Activated CD4-positive, alpha-beta memory T cell treated with anti-CD3 and anti-CD28 coated beads, Interleukin-2, amount 10 ng/mL, durations not matched to agents 7 days and 5 days (primary cell): Measurements from ENCODE around the gene FNDC3B. TPM values are rescaled to one million over a fixed set of nuclear protein-coding genes. Genes with fewer than 3 reads are reported as not detected.

Experiments
- CTCF ChIA-PET: fragments of 350-600 bp; sonication (Branson Sonifier 250); formaldehyde crosslinking; loops from one replicate; lab custom pipeline; 2021; ENCODE audit warnings: antibody characterized with exemption, inconsistent platforms; lab: Charles Lee
- POLR2A ChIA-PET: fragments of 350-600 bp; sonication (Branson Sonifier 250); formaldehyde crosslinking; loops from one replicate; lab custom pipeline; 2021; ENCODE audit warnings: antibody characterized with exemption; lab: Charles Lee
- DNase-seq: peaks from one replicate; pipeline ENCODE4 v3.0.0-alpha.2; 2020
- H3K27ac Mint-ChIP-seq: one replicate; pipeline ENCODE4 v1.8.0; 2021; ENCODE audit warnings: mild to moderate bottlenecking, mixed read lengths
- H3K27me3 Mint-ChIP-seq: one replicate; pipeline ENCODE4 v1.8.0; 2021; ENCODE audit warnings: mixed read lengths
- H3K36me3 Mint-ChIP-seq: one replicate; pipeline ENCODE4 v1.8.0; 2021; ENCODE audit warnings: low read depth, mixed read lengths
- H3K4me1 Mint-ChIP-seq: one replicate; pipeline ENCODE4 v1.8.0; 2021; ENCODE audit warnings: mixed read lengths
- H3K4me3 Mint-ChIP-seq: one replicate; pipeline ENCODE4 v1.8.0; 2021; ENCODE audit warnings: mild to moderate bottlenecking, mixed read lengths
- H3K9me3 Mint-ChIP-seq: one replicate; pipeline ENCODE4 v1.8.0; 2021; ENCODE audit warnings: mixed read lengths
- total RNA-seq, 2 experiments: library from RNA; stranded (reverse); gene quantifications; one replicate each; pipeline ENCODE4 v1.2.3, GENCODE V29; 2021

The FNDC3B gene
- total RNA-seq, 2 experiments from 2014 or later: 21.6 to 21.8 TPM

DNA sequence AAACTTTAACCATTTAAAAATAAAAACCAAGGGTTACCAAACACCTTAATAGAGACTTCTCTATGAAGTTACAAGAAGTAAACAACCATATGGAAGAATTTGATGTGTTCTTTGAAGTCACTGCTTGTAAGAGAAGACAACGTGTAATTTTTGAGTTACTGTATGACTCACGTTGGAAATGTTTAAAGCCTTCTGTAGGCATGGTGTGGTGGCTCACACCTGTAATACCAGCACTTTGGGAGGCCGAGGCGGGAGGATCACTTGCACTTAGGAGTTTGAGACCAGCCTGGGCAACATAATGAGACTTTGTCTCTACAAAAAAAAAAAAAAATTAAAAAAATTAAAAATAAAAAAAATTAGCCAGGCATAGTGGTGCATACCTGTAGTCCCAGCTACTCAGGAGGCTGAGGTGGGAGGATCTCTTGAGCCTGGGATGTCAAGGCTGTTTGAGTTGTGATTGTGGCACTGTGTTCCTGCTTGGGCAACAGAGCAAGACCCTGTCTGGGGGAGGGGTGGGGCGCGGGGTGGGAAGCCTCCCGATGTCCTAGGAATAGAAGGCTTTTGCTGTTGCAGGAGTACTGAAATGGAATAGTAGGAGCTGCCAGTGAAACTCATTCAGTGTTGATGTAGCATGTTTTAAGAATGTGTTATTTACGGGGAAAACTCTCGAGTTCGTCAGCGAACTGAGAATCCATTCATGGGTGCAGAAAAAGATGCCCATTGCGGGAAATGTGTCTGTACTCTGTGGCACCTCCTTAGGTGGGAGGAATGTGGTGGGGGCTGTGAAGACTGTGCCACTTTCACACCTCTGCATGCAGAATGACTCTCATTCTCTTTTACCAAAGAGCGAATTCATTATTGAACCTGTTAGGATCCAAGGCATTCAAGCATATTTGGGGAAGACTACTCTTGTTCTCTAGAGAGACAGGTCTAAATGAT, 134.2 kb downstream of the FNDC3B start:
- no peak overlapping the region for H3K27ac Mint-ChIP-seq
- H3K4me1 Mint-ChIP-seq: peaks cover 9% of the 10 kb centered on the region
- no peak for DNase-seq
- H3K27me3 Mint-ChIP-seq: no peaks in the 10 kb centered on the region
- POLR2A ChIA-PET: no interaction called here
- no peaks in the 10 kb centered on the region for H3K9me3 Mint-ChIP-seq
- no peak overlapping the region for H3K4me3 Mint-ChIP-seq
- CTCF ChIA-PET: no interaction called here
- H3K36me3 Mint-ChIP-seq: peaks cover 3% of the 10 kb centered on the region

- no peaks in the 10 kb centered on the region for H3K9me3 Mint-ChIP-seq
- no peak overlapping the region for H3K27ac Mint-ChIP-seq
- H3K36me3 Mint-ChIP-seq: peaks cover 3% of the 10 kb centered on the region
- DNase-seq: no peak
- ChIA-PET POLR2A (no interaction called here), CTCF (no interaction called here)
- no peaks in the 10 kb centered on the region for H3K27me3 Mint-ChIP-seq
- H3K4me3 Mint-ChIP-seq: no peak overlapping the region
- peaks cover 4% of the 10 kb centered on the region for H3K4me1 Mint-ChIP-seq
These were observed 135.3 kb downstream of the FNDC3B start for GRCh38 chr3:172174513-172175253.

DNA sequence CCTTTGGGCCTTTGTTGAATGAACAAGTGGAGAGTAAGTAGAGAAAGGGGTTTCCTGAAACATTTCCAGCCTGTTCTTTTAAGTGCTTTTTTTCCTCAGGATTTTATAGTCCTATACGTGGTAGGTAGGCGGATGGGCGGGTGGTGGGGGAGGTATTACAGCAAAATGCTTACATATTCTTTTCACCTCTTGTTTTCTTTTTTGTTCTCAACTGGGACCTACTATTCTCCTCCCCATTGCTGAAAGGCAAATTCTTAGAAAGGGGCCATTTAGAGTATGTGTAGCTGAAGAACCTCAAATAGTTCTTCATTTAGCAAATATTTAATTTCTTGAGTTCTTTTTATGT, 135.8 kb downstream of the FNDC3B start:
- no peak overlapping the region for H3K27ac Mint-ChIP-seq
- peaks cover 3% of the 10 kb centered on the region for H3K36me3 Mint-ChIP-seq
- no peaks in the 10 kb centered on the region for H3K9me3 Mint-ChIP-seq
- DNase-seq: no peak
- peaks cover 9% of the 10 kb centered on the region for H3K4me1 Mint-ChIP-seq
- H3K27me3 Mint-ChIP-seq: no peaks in the 10 kb centered on the region
- CTCF ChIA-PET: no interaction called here
- POLR2A ChIA-PET: no interaction called here
- no peak overlapping the region for H3K4me3 Mint-ChIP-seq

GRCh38 chr3:172176061-172176770, 136.8 kb downstream of the FNDC3B start:
- no peaks in the 10 kb centered on the region for H3K9me3 Mint-ChIP-seq
- no peak for DNase-seq
- ChIA-PET CTCF (no interaction called here), POLR2A (no interaction called here)
- H3K27ac Mint-ChIP-seq: no peak overlapping the region
- peaks cover 6% of the 10 kb centered on the region for H3K36me3 Mint-ChIP-seq
- H3K4me1 Mint-ChIP-seq: peaks cover 14% of the 10 kb centered on the region
- no peaks in the 10 kb centered on the region for H3K27me3 Mint-ChIP-seq
- no peak overlapping the region for H3K4me3 Mint-ChIP-seq

DNA sequence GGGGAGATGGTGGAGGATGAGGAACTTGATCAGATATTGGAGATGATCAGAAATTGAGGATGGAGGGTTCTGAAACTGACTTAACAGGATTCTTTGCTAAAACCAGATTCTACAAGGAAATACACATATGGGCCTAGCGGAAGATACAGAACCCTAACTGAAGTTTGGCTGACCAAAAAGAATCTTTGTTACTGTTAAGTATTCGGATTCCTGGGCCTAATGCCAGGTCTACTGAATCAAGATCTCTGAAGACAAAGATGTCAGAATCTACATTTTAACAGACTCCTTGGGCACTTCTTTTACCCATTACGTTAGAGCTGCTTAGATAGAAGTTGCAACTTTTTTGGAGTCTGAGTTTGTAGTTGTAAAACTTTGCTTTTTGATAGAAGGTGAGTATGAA, 137.7 kb downstream of the FNDC3B start:
- H3K9me3 Mint-ChIP-seq: no peaks in the 10 kb centered on the region
- H3K4me1 Mint-ChIP-seq: peaks cover 17% of the 10 kb centered on the region
- ChIA-PET POLR2A (no interaction called here), CTCF (interaction anchor here (0.7 kb wide), 1 partner anchor 19 kb away, joined by 3 read pairs; no protein-coding TSS in a partner anchor)
- no peaks in the 10 kb centered on the region for H3K27me3 Mint-ChIP-seq
- H3K36me3 Mint-ChIP-seq: peaks cover 6% of the 10 kb centered on the region
- no peak for DNase-seq
- no peak overlapping the region for H3K4me3 Mint-ChIP-seq
- H3K27ac Mint-ChIP-seq: no peak overlapping the region

DNA sequence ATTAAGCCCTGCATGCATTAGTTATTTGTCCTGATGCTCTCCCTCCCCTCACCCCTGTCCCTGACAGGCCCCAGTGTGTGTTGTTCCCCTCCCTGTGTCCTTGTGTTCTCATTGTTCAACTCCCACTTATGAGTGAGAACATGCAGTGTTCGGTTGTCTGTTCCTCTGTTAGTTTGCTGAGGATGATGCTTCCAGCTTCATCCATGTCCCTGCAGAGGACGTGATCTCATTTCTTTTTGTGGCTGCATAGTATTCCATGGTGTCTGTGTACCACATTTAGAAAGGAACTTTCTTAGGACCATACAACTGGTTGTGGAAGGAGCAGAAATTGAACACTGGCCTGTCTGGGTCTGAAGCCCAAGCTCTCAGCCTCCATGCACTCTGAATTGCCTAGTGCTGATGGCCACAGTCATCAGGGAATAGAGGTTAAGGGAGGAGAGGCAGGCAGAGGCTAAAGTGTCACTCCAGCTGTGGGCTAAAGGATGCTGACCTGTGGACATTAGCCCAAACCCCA, 138.5 kb downstream of the FNDC3B start:
- POLR2A ChIA-PET: interaction anchor here (1.3 kb wide), 1 partner anchor 45 kb away, joined by 3 read pairs; no protein-coding TSS in a partner anchor
- CTCF ChIA-PET: interaction anchor here (0.6 kb wide), 1 partner anchor 749 kb away, joined by 3 read pairs; no protein-coding TSS in a partner anchor
- H3K9me3 Mint-ChIP-seq: no peaks in the 10 kb centered on the region
- H3K4me1 Mint-ChIP-seq: peaks cover 23% of the 10 kb centered on the region
- H3K36me3 Mint-ChIP-seq: peaks cover 6% of the 10 kb centered on the region
- no peak overlapping the region for H3K4me3 Mint-ChIP-seq
- DNase-seq: no peak
- H3K27me3 Mint-ChIP-seq: no peaks in the 10 kb centered on the region
- H3K27ac Mint-ChIP-seq: no peak overlapping the region

DNA sequence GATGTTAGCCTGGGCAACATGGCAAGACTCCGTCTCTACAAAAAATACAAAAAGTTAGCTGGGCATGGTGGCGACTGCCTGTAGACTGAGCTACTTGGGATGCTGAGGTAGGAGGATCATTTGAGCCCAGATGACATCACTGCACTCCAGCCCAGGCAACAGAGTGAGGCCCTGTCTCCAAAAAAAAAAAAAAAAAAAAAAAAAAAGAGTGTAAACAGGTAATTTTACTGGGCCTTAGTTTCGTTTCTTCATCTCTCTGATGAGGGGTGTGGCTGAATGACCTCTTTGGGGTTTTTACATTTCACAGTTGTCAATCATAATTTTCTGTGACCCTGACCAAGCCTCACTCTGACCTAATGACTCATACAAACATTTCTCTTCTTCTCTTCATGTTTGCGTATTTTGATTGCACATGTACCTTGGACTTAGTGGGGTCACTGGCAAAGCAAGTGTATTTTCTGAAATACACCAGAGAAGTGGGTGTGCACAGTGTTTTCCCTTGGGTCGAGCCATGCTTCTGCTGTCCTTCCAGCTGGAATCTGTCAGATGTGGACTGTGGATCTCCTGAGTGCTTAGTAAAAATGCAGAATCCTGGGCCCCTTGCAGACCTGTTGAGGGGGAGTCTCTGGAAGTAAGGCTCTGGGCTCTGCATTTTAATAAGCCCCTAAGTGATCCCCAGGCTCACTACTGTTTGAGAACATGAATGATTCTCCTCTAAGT, 140.5 kb downstream of the FNDC3B start:
- no peaks in the 10 kb centered on the region for H3K9me3 Mint-ChIP-seq
- POLR2A ChIA-PET: no interaction called here
- peaks cover 23% of the 10 kb centered on the region for H3K4me1 Mint-ChIP-seq
- no peak for DNase-seq
- peaks cover 6% of the 10 kb centered on the region for H3K36me3 Mint-ChIP-seq
- no peak overlapping the region for H3K4me3 Mint-ChIP-seq
- CTCF ChIA-PET: no interaction called here
- no peaks in the 10 kb centered on the region for H3K27me3 Mint-ChIP-seq
- no peak overlapping the region for H3K27ac Mint-ChIP-seq

GRCh38 chr3:172180473-172180872, 141.1 kb downstream of the FNDC3B start:
- Mint-ChIP-seq H3K9me3 (no peaks in the 10 kb centered on the region), H3K36me3 (peaks cover 6% of the 10 kb centered on the region), H3K4me1 (peaks cover 23% of the 10 kb centered on the region), H3K27me3 (no peaks in the 10 kb centered on the region), H3K27ac (no peak overlapping the region), H3K4me3 (no peak overlapping the region)
- POLR2A ChIA-PET: no interaction called here
- CTCF ChIA-PET: no interaction called here
- no peak for DNase-seq

DNA sequence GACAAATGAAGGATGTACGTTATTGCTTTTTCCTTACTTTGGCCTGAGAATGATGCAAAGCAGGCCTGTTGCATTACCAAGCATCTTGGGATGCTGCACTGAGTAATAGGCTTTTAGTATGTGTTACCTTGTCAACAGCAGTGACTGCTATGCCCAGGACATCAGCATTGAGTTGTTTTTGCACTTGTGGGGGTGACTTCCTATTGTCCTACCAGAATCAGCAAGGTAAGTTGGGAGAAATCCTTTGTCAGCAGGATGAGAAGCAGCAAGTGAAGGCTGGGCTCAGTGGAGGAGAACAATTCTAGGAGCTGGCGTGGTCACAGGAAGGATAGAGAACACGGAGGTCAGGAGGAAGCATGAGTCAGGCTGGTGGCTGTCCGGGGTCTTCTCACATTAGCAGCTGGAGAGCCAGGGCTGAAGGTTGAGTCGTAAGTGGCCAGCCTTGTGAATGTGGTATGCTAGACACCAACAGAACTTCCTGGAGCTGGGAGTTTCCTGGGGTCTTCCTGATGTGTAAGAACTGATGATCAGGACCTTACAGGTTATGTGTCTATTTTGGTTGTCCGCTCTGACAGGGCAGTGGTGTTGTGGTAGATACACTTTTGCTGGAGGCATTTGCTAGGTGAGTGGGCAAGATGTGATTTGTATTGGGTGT, 142.7 kb downstream of the FNDC3B start:
- Mint-ChIP-seq H3K27ac (no peak overlapping the region), H3K9me3 (no peaks in the 10 kb centered on the region), H3K4me3 (no peak overlapping the region), H3K4me1 (peaks cover 23% of the 10 kb centered on the region), H3K27me3 (no peaks in the 10 kb centered on the region), H3K36me3 (peaks cover 6% of the 10 kb centered on the region)
- ChIA-PET CTCF (no interaction called here), POLR2A (no interaction called here)
- no peak for DNase-seq

DNA sequence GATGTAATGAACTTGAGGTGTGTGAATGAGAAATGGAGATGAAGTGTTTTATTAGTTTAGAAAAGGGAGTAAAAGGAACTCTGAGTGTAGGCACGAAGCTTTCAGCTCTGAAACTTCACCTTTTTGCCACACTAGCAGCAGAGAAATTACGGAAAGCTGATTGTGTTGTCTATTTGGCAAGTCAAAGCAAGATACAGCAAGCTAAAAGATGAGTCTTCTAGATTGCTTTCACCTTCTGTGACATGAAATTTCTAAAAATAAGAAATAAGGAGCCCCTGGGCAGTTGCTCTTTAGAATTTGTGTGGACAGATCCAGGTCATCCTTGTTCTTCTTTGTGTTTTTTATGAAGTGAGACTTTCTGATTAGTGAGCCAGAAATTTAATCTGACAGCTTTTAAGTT, 143.4 kb downstream of the FNDC3B start:
- H3K27ac Mint-ChIP-seq: no peak overlapping the region
- POLR2A ChIA-PET: no interaction called here
- H3K4me1 Mint-ChIP-seq: peaks cover 23% of the 10 kb centered on the region
- CTCF ChIA-PET: no interaction called here
- DNase-seq: no peak
- H3K4me3 Mint-ChIP-seq: no peak overlapping the region
- H3K27me3 Mint-ChIP-seq: no peaks in the 10 kb centered on the region
- no peaks in the 10 kb centered on the region for H3K9me3 Mint-ChIP-seq
- H3K36me3 Mint-ChIP-seq: peaks cover 6% of the 10 kb centered on the region

DNA sequence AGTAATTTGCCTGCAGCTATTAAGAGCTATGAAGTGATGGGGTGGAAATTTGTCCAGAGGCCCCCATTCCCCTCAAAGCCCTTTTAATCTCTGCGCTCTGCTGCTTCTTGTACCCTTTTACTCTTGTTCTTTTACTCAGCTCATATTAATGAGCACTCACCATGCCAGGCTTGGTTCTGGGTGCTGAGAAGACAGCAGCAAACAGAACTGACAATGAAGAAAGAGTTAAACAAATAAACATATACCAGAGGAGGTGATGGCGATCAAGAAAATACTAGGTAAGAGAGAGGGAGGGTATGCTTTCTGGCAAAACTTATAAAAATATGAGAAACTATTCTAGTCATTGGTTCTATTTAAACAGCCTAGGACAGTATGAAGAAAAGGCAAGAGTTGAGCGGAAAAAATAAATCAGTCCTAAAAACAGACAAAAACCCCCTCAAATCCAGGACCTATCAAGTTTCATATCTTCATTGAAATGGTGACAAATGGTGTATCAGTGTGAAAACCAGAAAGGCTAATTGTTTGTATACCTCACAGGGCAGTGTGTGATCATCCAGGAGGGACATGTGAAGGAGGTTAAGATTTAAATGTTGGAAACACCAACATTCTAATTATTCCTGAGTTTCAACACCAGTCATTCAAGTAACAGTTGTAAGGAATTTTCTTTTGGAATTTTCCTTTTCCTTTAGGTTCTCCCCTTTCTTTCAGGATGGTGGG, 144.9 kb downstream of the FNDC3B start:
- H3K27ac Mint-ChIP-seq: no peak overlapping the region
- H3K27me3 Mint-ChIP-seq: no peaks in the 10 kb centered on the region
- H3K9me3 Mint-ChIP-seq: no peaks in the 10 kb centered on the region
- peaks cover 2% of the 10 kb centered on the region for H3K36me3 Mint-ChIP-seq
- peaks cover 20% of the 10 kb centered on the region for H3K4me1 Mint-ChIP-seq
- H3K4me3 Mint-ChIP-seq: no peak overlapping the region
- ChIA-PET CTCF (interaction anchor here (0.8 kb wide), 1 partner anchor 16 kb away, joined by 3 read pairs; no protein-coding TSS in a partner anchor), POLR2A (no interaction called here)
- no peak for DNase-seq
